Stomach (tissue), 9 donors: ENCODE data around the gene DRICH1. TPM values are rescaled to one million over a fixed set of nuclear protein-coding genes. Genes with fewer than 3 reads are reported as not detected.

ENCODE experiments used
- DNase-seq, 2 donors: peaks; one replicate each; pipeline versions ENCODE4 v3.0.0 to v3.0.0-alpha.2; 2013 to 2019
- H3K27ac ChIP-seq, 5 donors: fragments of 200-600 bp in 4 of 5; sonication (generic) in 4 of 5; one replicate each; pipeline ENCODE4 v1.5.1; 2013 to 2019; ENCODE audit warnings: mild to moderate bottlenecking in 1 of 5, moderate library complexity in 1 of 5
- H3K27me3 ChIP-seq, 3 donors: fragments of 200-600 bp; sonication (generic); one replicate each; pipeline ENCODE4 v1.5.1; 2017 to 2019; ENCODE audit warnings: mixed run types in 1 of 3
- H3K36me3 ChIP-seq, 4 donors: fragments of 200-600 bp; sonication (generic); 1 replicate in 3 of 4; 2 replicates in 1 of 4; pipeline ENCODE4 v1.5.1; 2016 to 2019
- H3K4me1 ChIP-seq, 4 donors: fragments of 200-600 bp; sonication (generic); one replicate each; pipeline ENCODE4 v1.5.1; 2016 to 2019
- H3K4me3 ChIP-seq, 4 donors: fragments of 200-600 bp; sonication (generic) in 3 of 4; one replicate each; pipeline ENCODE4 v1.5.1; 2016 to 2019; ENCODE audit warnings: mild to moderate bottlenecking in 1 of 4
- H3K9me3 ChIP-seq, 4 donors: fragments of 200-600 bp; sonication (generic); one replicate each; pipeline ENCODE4 v1.5.1; 2016 to 2019
- EP300 ChIP-seq: sonication (generic); formaldehyde crosslinking; IDR thresholded peaks from one replicate; pipeline ENCODE4 v1.6.1; 2017; ENCODE audit warnings: antibody characterized with exemption
- POLR2A ChIP-seq, 4 donors: fragments of 450-650 bp; IDR thresholded peaks; one replicate each; pipeline ENCODE4 v1.6.1; 2016; ENCODE audit warnings: antibody characterized with exemption in 4 of 4, control low read depth in 2 of 4, mild to moderate bottlenecking in 1 of 4, moderate library complexity in 1 of 4
- POLR2AphosphoS5 ChIP-seq, 3 donors: sonication (generic); formaldehyde crosslinking; IDR thresholded peaks; one replicate each; pipeline ENCODE4 v1.6.1; 2016; ENCODE audit warnings: antibody characterized with exemption in 3 of 3
- WGBS, 5 donors: extraction: QIAGEN DNeasy Blood & Tissue Kit in 3 of 5; methylation state at CpG; one replicate each; pipeline versions ENCODE4 v1.1.5 to v1.1.7; 2013 to 2018; 5-methylcytosine and 5-hydroxymethylcytosine counted together
- intact Hi-C: fragments of 100-400 bp; cut with DNase I; formaldehyde crosslinking; loops from one replicate; pipeline ENCODE4 v1.15.1; 2023; ENCODE audit warnings: low total_unique reads
- polyA plus RNA-seq, 3 donors: library from polyadenylated mRNA; stranded (reverse); fragments of 200-250 nt; gene quantifications; one replicate each; pipeline ENCODE4 v1.2.3, GENCODE V29; 2013
- total RNA-seq, 5 donors: library from RNA; depleted of rRNA; stranded (reverse); fragments of >200 nt; gene quantifications; one replicate each; pipeline versions ENCODE4 v1.1.0 to v1.2.3, GENCODE V29; 2014 to 2016
- TF ChIP-seq, protein P1 (sequence below), 7 experiments: fragments of 450-650 bp in 4 of 7; fragments of 200-600 bp in 3 of 7; sonication (generic) in 3 of 7; IDR thresholded peaks; one replicate each; pipeline ENCODE4 v1.5.1; 2016 to 2019; ENCODE audit warnings: antibody characterized with exemption in 7 of 7, control low read depth in 2 of 7, mild to moderate bottlenecking in 1 of 7
- donor health status: healthy with polysubstance abuse.
- donor health status: Bipolar disorder and iron deficiency.
- donor health status: healthy.

The DRICH1 gene
- total and polyA plus RNA-seq, 8 donors, result 0.28 to 49.0 (median 0.93) TPM; not detected in 4

DNA sequence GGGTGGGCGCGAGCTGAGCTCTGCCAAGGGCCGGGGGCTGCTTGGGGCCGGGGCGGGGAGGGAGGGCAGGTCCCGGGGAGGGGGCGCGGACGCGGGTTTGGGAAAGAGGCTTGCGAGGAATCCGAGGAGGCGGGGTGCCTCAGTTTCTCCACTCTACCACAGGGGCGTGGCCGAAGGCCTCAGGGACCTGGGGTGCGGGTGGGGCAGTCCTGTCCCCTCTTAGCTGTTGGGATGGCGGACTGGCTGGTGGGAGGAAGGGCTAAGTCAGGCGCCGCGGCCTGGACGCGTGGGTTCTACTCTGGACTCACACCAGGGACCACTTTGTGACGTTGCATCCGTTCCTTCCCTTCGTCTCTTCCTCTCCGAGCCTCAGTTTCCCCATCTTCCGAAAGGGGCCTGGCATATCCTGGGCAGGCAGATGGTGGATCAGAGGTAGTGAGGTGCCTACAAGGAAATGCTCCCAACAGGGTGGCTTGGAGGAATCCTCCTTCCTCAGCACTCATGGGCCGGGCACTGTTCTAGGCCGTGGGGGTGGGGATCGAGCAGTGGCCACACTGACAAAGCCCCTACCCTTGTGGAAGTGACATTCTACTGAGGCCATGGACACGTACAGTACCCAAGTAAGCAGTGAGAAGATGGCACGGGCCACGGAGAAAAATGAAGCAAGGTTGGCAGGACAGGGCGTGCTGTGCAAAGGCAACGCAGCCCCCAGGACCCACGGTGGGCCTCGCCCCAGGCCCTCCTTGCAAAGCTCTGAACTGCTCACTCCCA, 65.2 kb downstream of the DRICH1 start:
- Histone ChIP-seq H3K4me1 (peaks cover 15 to 18% (median 16%) of the 10 kb centered on the region in 4 donors), H3K27ac (no peak overlapping the region), H3K36me3 (no peaks in the 10 kb centered on the region), H3K9me3 (no peaks in the 10 kb centered on the region), H3K4me3 (peak overlapping the region; percentile 47 to 62 (median 52)), H3K27me3 (peaks cover 0 to 56% (median 26%) of the 10 kb centered on the region in 3 donors)
- TF ChIP-seq, protein P1, sequence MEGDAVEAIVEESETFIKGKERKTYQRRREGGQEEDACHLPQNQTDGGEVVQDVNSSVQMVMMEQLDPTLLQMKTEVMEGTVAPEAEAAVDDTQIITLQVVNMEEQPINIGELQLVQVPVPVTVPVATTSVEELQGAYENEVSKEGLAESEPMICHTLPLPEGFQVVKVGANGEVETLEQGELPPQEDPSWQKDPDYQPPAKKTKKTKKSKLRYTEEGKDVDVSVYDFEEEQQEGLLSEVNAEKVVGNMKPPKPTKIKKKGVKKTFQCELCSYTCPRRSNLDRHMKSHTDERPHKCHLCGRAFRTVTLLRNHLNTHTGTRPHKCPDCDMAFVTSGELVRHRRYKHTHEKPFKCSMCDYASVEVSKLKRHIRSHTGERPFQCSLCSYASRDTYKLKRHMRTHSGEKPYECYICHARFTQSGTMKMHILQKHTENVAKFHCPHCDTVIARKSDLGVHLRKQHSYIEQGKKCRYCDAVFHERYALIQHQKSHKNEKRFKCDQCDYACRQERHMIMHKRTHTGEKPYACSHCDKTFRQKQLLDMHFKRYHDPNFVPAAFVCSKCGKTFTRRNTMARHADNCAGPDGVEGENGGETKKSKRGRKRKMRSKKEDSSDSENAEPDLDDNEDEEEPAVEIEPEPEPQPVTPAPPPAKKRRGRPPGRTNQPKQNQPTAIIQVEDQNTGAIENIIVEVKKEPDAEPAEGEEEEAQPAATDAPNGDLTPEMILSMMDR (IDR thresholded peaks at IDR 0.05), result no peak
- TF ChIP-seq POLR2AphosphoS5 (IDR thresholded peaks at IDR 0.05), result no peak
- TF ChIP-seq POLR2A (IDR thresholded peaks at IDR 0.05), result no peak
- no peak for TF ChIP-seq EP300
- DNase-seq, result peak in 1 of 2 donors; percentile 23
- intact Hi-C loops, result no loop called here
- WGBS, 5 donors, result 66 to 88% (median 67%) methylated on average over 24 to 37 of the region's 37 CpGs

DNA sequence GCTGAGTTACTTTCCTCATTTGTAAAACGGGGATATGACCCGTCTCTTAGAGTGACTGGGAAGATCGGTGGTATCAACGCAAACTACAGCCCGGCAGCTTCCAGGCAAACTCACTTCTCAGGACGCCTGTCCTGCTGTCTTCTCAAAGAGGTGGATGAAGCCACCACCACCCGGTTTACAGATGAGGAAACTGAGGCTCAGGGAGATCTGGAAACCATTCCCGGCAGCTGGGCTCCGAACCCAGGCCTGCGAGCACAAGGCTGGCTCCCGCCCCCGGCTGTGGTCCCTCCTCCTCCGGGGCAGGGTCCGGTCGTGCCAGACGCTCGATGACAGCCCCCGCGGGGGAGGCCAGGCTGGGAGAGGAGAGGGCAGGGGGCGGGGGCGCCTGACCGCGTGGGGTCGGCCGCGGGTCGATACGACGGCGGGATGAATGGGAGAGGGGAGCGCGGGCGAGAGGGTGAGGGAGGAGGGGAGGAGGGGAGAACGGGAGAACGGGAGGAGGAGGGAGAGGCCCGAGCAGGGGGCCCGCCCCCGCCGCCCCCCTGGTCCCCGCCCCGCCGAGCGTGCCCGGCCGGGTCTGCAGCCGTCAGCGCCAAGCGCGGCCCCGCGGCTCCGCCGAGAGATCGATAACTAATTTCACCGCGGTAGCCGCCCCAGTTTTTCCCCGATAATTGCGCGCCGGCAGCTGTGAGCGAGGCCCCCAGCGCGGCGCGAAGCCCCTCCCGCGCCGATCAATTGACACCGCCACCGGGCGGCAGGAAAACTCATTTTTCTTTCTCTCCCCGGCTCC, 66.0 kb downstream of the DRICH1 start:
- Histone ChIP-seq H3K27ac (no peak overlapping the region), H3K4me1 (peaks cover 15 to 18% (median 16%) of the 10 kb centered on the region in 4 donors), H3K27me3 (peaks cover 0 to 64% (median 27%) of the 10 kb centered on the region in 3 donors), H3K9me3 (no peaks in the 10 kb centered on the region), H3K4me3 (peak overlapping the region; percentile 47 to 62 (median 52)), H3K36me3 (no peaks in the 10 kb centered on the region)
- 1 to 2% (median 1%) methylated on average over 32 to 73 of the region's 73 CpGs for WGBS, 5 donors
- intact Hi-C loops, result no loop called here
- DNase-seq, result peak in 1 of 2 donors; percentile 81
- no peak for TF ChIP-seq POLR2AphosphoS5 (IDR thresholded peaks at IDR 0.05)
- no peak for TF ChIP-seq POLR2A (IDR thresholded peaks at IDR 0.05)
- TF ChIP-seq EP300, result no peak
- TF ChIP-seq, protein P1 (IDR thresholded peaks at IDR 0.05), result no peak

DNA sequence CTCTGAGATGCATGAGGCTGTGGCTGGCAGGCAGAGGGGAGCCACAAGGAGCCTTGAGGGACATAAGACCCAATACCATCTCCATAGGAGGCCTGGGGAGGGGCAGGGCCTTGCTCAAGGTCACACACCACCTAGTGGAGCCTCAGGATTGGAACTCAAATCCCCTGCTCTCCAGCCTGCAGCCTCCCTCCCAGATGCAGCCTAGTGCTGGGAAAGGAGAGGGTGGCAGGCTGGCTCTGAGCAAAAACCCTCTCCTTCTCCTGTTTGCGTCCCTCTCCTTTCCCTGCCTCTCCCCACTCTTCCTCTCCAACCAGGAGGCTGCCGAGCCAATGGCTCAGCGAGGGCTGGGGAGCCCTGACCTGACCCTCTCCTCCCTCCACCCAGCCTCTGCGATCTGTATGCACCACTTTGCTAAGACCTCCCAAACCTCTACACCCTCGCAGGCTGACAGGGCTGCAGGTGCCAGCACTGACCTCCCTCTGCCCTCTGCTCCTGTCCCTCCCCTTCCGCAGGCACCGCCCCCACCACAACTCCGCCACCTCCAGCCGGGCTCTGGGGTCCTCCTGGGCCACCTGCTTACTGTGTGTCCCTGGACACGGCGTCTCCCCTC, 66.7 kb downstream of the DRICH1 start:
- 2 to 12% (median 7%) methylated on average over 11 of the region's 11 CpGs for WGBS, 5 donors
- H3K4me1 ChIP-seq, result peaks cover 15 to 18% (median 16%) of the 10 kb centered on the region in 4 donors

More for the DNA sequence above, 66.7 kb downstream of the DRICH1 start:
- H3K9me3 ChIP-seq, result no peaks in the 10 kb centered on the region
- H3K4me3 ChIP-seq, result peak overlapping the region; percentile 47 to 62 (median 52)
- intact Hi-C loops, result no loop called here
- DNase-seq, result peak in 1 of 2 donors; percentile 58
- no peak overlapping the region for H3K27ac ChIP-seq
- no peaks in the 10 kb centered on the region for H3K36me3 ChIP-seq
- TF ChIP-seq EP300 (no peak), POLR2A (IDR thresholded peaks at IDR 0.05) (no peak), POLR2AphosphoS5 (IDR thresholded peaks at IDR 0.05) (no peak)
- TF ChIP-seq, protein P1 (IDR thresholded peaks at IDR 0.05), result no peak
- H3K27me3 ChIP-seq, result peaks cover 0 to 67% (median 29%) of the 10 kb centered on the region in 3 donors
